Measurements from ENCODE around the gene GFPT1.
"Not testable (repeated sequence)": the region's sequence is repeated elsewhere in the genome, so short reads cannot be mapped to it uniquely, and the experiment has no call there.

The GFPT1 gene

DNA sequence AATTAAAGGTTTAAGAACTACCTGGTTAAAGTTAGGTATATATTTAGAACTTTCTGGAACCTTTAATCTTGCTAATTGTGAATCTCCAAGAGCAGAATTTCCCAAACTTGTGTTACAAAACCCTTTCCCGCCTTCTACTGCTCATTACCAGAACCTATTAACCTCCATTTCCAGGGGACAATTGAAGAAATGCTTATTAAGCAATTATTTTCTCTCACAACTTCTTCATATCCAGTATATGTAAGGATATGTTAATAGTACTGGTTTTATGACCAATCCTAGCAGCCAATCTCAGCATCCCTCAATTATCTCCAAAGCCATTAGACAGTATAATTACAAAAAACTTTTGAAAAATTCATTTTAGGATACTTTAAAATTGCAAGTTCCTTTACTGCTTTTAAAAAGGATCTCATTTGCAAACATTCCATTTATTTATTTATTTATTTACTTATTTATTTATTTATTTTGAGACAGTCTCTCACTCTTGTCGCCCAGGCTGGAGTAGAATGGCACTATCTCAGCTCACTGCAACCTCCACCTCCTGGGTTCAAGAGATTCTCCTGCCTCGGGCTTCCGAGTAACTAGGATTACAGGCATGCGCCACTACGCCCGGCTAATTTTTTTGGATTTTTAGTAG, 3.7 kb downstream of the GFPT1 start:
- DNase-seq (ENCODE audit: low spot score), result no peak

- no peak for DNase-seq (ENCODE audit: low spot score)
Measured at GRCh38 chr2:69382547-69382946, 4.5 kb downstream of the GFPT1 start.

- DNase-seq (ENCODE audit: low spot score), result no peak
Measured at GRCh38 chr2:69381337-69381737, 5.7 kb downstream of the GFPT1 start.

DNA sequence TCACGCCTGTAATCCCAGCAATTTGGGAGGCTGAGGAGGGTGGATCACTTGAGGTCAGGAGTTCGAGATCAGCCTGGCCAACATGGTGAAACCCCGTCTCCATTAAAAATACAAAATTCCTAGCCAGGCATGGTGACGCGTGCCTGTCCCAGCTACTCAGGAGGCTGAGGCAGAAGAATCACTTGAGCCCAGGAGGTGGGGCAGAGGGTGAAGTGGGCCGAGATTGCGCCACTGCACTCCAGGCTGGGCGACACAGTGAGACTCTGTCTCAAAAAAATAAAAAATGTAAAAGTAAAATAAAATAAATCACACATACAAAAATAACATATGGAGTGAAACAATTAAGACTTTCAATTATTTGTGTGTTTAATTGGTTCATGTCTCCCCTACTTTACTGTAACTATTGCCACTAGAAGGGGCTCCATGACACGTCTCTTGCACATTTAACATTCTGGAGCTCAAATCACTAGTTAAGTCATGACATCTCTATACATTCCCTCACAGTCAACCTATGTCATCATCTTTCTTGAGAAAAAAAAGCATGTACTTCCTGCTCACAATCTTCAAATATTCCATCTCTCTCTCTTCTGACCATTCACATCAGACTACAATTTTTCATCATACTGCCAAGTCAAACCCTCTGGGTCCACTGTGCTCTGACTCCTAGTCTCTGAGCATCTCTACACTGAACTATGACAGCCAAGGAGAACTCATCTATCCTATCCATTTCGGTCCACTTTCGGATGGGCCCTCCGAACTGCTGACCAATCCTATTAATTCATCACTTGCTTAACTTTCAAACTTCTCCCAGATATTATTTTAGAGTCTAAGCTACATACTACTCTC, 6.7 kb downstream of the GFPT1 start:
- DNase-seq (ENCODE audit: low spot score), result no peak

DNA sequence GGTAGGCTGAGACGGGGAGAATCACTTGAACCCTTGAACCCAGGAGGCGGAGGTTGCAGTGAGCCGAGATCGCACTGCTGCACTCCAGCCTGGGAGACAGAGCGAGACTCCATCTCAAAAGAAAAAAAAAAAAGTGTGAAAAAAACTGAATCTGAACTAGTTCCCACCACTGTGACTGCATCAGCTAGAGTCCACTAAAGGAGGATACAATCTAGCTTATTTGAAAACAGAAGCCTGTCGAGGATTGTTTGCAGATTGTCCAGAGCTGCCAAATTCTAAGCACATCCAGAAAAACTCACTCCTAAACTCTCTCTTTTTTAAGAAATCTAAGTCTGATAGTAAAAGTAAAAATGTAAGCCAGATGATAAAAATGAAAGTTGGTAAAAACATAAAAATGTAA, 10.6 kb downstream of the GFPT1 start:
- DNase-seq (ENCODE audit: low spot score), result no peak

DNA sequence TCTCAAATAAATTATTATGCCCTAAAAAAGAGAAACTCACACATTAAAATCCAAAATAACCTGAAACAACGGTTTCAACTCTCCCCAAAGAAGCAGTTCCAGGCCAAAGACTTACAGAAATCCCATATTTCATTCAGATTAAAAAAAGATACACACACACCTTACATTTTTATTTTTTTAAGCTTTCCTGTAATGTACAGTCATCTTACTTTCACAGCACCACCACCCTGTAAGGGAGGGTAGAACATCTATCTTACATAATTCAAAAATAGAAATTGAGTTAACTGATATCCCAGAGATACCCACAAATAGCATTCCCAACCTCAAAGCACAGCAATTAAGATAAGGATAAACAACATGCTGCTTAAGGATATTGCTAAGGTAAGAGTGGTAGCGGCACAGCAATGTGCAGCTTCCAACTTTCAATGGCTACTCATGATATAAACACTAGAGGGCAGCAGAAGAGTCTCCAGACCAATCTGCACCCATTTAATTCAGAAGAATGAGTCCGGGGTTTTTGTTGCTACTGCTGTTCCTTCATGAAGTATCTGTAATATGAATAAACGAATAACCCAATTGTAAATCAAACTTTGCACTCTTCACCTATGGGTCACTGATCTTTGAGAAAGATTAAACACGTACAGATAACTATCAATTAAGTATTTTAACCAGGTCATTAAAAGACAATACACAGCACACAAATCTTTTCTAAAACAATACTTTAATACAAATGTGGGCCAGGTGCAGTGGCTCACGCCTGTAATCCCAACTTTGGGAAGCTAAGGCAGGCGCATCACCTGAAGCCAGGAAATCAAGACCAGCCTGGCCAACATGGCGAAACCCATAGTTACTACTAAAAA, 11.3 kb downstream of the GFPT1 start:
- no peak for DNase-seq (ENCODE audit: low spot score)

DNA sequence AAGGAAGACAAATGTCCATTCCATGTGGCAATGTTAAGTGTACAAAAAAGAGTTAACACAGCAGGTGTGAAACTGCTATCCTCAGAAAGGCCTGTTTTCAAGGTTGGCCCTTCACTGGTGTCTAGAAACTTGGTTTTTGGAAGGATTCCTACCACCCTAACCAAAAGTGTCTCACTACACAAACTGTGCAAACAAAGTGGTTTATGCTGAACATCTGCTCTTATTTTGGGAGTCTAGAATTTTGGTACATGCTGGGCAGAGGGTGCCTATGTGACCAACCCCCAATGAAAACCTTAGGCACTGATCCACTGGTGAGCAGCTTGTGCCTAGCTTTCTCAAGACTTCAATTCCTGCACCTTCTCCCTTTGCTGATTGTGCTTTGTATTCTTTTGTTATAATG, 14.3 kb downstream of the GFPT1 start:
- no peak for DNase-seq (ENCODE audit: low spot score)

DNA sequence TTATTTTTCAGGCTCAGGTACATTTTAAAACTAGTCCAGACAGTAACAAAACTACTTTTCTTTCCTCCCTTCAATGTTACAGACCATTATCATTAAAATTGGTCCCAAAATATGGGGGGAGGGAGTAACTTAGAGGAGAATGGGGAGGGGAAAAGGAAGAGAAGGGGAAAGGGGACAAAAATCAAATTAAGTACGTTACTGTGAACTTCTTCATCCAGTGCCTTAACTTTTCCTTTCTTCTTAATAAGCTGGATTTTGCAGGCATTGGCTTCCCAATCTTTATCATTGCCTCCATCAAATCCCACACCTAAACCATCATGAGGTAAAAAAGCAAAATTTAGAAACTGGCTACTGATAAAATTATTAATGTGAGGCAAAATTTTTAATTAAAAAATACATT, 17.2 kb downstream of the GFPT1 start:
- DNase-seq (ENCODE audit: low spot score), result no peak

DNA sequence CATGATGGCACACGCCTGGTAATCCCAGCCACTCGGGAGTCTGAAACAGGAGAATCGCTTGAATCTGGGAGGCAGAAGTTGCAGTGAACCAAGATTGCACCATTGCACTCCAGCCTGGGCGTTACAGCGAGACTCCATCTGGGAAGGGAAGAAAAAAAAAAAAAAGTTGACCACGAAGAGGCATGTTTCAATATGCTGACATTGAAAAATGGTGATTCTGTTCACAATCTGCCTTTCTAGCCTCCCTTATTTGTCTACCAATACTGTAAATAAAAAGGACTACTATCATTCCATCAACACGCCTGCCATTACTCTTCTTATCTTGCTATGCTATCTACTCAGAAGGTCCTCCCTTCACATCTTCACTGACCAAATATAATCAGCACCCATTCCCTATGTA, 18.4 kb downstream of the GFPT1 start:
- DNase-seq (ENCODE audit: low spot score), result no peak

DNA sequence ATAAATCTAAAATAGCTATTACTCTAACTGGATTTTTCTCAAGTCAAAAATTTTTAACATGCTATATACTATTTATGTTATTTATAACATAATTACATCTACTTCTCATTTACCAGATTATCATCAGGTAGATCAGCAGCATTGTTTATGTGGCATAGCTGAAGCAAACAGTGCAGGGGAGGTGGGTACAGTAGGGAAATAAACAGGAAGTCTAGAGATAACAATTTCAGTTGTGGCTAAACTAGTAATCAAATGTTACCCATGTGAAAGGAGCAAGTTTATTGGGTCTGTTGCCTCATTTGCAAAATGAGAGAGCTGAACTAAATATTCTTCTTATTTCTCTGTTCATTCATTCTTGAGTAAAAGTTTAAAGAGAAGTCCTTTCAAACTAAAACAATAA, 27.7 kb downstream of the GFPT1 start:
- DNase-seq (ENCODE audit: low spot score), result no peak

DNA sequence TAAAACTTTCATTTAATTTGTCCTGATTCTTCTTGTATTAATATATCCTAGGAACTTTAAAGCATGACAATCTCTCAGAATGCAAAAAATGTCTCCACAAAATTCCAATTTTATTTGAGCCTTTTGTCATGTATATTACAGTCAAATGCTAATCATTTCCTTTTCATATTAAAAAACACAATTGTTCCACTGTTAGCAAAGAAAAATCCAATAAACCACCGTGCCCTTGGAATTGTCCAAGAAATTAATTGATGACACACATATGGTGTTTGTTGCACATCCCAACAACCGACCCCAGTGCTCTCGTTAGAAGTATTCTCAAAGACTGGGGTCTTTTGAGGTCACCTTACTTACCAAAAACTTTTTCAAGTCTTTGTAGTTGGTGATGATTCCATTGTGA, 28.1 kb downstream of the GFPT1 start:
- DNase-seq (ENCODE audit: low spot score), result no peak

DNA sequence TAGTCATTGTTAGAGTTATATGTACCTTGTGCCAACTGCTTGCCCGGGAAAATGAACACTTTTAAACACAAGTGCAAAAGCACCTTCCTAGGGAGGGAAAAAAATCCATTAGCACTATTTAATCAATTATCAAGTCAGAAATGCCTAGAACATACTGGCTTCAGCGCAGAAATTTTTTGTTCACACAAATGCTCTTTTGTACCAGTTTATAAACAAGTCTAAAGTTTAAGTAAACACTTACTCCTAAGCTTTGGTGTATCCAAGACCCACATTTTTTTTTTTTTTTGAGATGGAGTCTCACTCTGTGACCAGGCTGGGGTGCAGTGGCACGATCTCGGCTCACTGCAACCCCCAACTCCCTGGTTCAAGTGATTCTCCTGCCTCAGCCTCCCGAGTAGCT, 30.6 kb downstream of the GFPT1 start:
- DNase-seq (ENCODE audit: low spot score), result no peak

GRCh38 chr2:69354976-69355375, 32.1 kb downstream of the GFPT1 start:
- DNase-seq (ENCODE audit: low spot score), result not testable (repeated sequence)

DNA sequence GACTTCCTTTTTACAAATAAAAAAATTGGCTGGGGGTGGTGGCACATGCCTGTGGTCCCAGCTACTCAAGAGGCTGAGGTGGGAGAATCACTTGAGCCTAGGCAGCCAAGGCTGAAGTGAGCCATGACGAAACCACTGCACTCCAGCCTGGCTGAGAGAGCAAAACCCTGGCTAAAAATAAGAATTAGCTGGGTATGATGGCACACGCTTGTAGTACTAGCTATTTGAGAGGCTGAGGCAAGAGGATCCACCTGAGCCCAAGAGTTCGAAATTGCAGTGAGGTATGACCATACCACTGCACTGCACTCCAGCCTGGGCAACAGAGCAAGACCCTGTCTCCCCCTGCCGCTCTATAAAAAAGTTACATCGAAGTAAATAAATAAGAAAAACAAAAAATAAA, 33.7 kb downstream of the GFPT1 start:
- DNase-seq (ENCODE audit: low spot score), result no peak

GRCh38 chr2:69348781-69349180, 38.2 kb downstream of the GFPT1 start:
- no peak for DNase-seq (ENCODE audit: low spot score)

- no peak for DNase-seq (ENCODE audit: low spot score)
Measured at GRCh38 chr2:69345434-69345833, 41.6 kb downstream of the GFPT1 start.

DNA sequence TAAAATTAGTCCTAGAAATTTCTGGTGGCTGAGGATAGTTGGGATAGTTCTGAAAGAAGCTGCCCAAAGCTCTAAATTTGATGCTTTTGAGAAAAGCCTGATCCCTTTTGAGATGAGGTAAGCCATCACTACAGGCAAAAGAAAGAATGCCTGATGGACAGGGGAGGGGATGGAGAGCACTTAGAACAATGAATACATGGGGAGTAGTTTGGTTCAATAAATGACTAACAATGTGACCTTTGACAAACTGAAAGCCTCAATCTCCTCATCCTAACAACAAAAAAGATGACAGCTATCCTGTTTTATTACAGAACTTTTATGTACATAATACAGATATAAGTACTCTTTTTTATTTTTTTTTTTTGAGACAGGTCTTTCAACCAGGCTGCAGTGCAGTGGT, 42.7 kb downstream of the GFPT1 start:
- DNase-seq (ENCODE audit: low spot score), result no peak

DNA sequence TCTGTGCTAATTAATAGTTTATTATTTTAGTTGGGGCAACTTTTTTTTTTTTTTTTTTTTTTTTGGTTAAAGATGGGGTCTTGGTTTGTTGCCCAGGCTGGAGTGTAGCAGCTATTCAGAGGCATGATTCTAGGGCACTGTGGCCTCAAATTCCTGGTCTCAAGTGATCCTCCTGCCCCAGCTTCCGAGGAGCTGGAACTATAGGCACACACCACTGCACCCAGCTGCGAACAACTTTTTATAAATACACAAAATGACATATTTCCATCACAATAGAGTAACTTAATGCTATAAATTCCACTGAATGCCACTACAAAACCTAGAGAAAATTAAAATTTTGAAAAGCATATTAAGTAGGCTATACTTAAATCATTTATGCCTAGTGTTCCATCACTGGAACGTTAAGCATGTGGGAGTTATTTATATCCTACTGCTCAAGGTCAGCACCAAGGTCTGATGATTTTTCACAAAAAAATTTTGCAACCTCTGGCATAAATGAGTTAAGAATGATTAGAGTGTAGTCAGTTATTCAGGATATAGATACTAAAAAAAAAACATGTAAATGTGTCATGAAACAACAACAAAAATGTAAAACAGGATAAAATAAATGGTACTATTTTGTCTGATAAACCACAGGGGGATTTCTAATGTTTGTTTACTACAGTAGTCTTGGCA, 46.8 kb downstream of the GFPT1 start:
- DNase-seq (ENCODE audit: low spot score), result no peak

- no peak for DNase-seq (ENCODE audit: low spot score)
Measured at GRCh38 chr2:69335311-69335710, 51.7 kb downstream of the GFPT1 start.

DNA sequence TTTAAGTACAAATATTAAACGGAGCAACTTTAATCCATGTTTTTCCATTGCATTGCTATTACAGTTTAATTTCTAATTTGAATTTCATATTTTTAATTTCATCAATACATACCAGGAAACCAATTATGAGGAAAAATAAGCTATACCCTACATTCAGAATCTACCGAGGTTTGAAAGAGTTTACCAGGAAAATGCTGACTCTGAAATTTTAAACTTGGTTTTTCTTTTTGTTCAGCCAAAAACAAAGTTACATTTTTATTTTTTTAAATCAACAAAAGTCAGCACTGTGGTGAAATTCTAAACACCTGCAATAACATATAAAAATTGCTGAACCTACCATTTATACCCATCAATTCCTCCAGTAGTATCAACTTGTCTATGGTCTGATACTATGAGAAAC, 53.7 kb downstream of the GFPT1 start:
- no peak for DNase-seq (ENCODE audit: low spot score)

GRCh38 chr2:69330781-69331180, 56.2 kb downstream of the GFPT1 start:
- DNase-seq (ENCODE audit: low spot score), result no peak

DNA sequence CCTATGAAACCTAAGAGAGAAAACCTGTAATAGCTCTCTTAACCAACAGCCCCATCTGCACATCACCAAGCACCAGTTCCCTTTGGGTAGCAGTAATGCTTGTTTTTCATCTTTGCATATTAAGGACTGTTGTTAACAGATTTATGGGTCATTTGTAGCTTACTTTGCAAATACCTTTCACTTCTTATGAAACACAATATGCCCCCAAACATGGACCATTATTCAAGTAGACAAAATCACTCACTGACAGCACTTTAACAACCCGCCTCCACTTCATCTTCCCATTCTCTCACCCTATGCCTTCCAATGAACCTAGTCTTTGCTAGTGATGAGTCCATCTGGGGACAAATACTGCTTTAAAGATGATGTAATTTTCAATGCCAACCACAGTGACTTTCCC, 64.4 kb downstream of the GFPT1 start:
- DNase-seq (ENCODE audit: low spot score), result no peak

Measured in AG08396 (cell line).